Esophagus muscularis mucosa (tissue), 4 donors: Measurements from ENCODE around the gene PEX10.

Experiments
- CTCF ChIP-seq, 3 experiments: fragments of 200-600 bp in 2 of 3; fragments of 450-650 bp in 1 of 3; sonication (generic) in 2 of 3; IDR thresholded peaks; one replicate each; pipeline ENCODE4 v1.5.1; 2017 to 2019; ENCODE audit warnings: antibody characterized with exemption in 3 of 3, mild to moderate bottlenecking in 2 of 3, moderate library complexity in 1 of 3
- EP300 ChIP-seq: sonication (generic); formaldehyde crosslinking; IDR thresholded peaks from one replicate; pipeline ENCODE4 v1.6.1; 2017; ENCODE audit warnings: antibody characterized with exemption
- POLR2A ChIP-seq: fragments of 450-650 bp; IDR thresholded peaks from one replicate; pipeline ENCODE4 v1.6.1; 2017; ENCODE audit warnings: antibody characterized with exemption, moderate library complexity, mild to moderate bottlenecking, low read depth
- POLR2AphosphoS5 ChIP-seq, 2 donors: sonication (generic); formaldehyde crosslinking; IDR thresholded peaks; one replicate each; pipeline ENCODE4 v1.6.1; 2017; ENCODE audit warnings: antibody characterized with exemption in 2 of 2

- TF ChIP-seq CTCF (IDR thresholded peaks at IDR 0.05) (no peak), POLR2A (no peak), EP300 (no peak), POLR2AphosphoS5 (IDR thresholded peaks at IDR 0.05) (no peak)
These were observed 26.6 kb downstream of the PEX10 start for GRCh38 chr1:2385606-2386280.
